Mesenchymal stem cell (in vitro differentiated cells and primary cell): ENCODE results near the gene FADD.
A peak's percentile ranks its signal among the peaks of the same experiment; 100 is the strongest.

Experiments
- DNase-seq: peaks from one replicate; pipeline ENCODE4 v3.0.0-alpha.2; 2013
- H2AFZ ChIP-seq: one replicate; pipeline ENCODE4 v1.6.1; 2013; ENCODE audit warnings: low read depth, mild to moderate bottlenecking, control low read depth, inconsistent platforms, low read length, moderate library complexity
- H2AK5ac ChIP-seq: 2 replicates; pipeline ENCODE4 v1.6.1; 2013; ENCODE audit warnings: low read length, moderate library complexity, mild to moderate bottlenecking, inconsistent platforms; ENCODE audit not compliant: severe bottlenecking
- H2BK120ac ChIP-seq: one replicate; pipeline ENCODE4 v1.6.1; 2013; ENCODE audit warnings: low read depth, mild to moderate bottlenecking, inconsistent platforms, low read length, moderate library complexity
- H2BK12ac ChIP-seq, 2 experiments: one replicate each; pipeline ENCODE4 v1.6.1; 2013; ENCODE audit warnings: inconsistent platforms in 2 of 2, low read length in 2 of 2, mild to moderate bottlenecking in 2 of 2, moderate library complexity in 2 of 2, control low read depth in 1 of 2
- H2BK15ac ChIP-seq: one replicate; pipeline ENCODE4 v1.6.1; 2013; ENCODE audit warnings: mild to moderate bottlenecking, low read depth, inconsistent platforms; ENCODE audit not compliant: poor library complexity, severe bottlenecking
- H2BK5ac ChIP-seq: 2 replicates; pipeline ENCODE4 v1.6.1; 2013; ENCODE audit warnings: low read depth, mild to moderate bottlenecking, low read length, control low read depth, inconsistent platforms; ENCODE audit not compliant: poor library complexity, severe bottlenecking
- H3K14ac ChIP-seq, 2 experiments: one replicate each; pipeline ENCODE4 v1.6.1; 2013; ENCODE audit warnings: inconsistent platforms in 2 of 2, low read length in 2 of 2, control low read depth in 1 of 2, mild to moderate bottlenecking in 1 of 2, moderate library complexity in 1 of 2
- H3K18ac ChIP-seq, 2 experiments: one replicate each; pipeline ENCODE4 v1.6.1; 2013; ENCODE audit warnings: inconsistent platforms in 2 of 2, low read length in 2 of 2, control low read depth in 1 of 2, low read depth in 1 of 2, mild to moderate bottlenecking in 1 of 2
- H3K23ac ChIP-seq, 2 experiments: one replicate each; pipeline ENCODE4 v1.6.1; 2013; ENCODE audit warnings: inconsistent platforms in 2 of 2, low read length in 2 of 2, mild to moderate bottlenecking in 2 of 2, moderate library complexity in 2 of 2, control low read depth in 1 of 2
- H3K27ac ChIP-seq: 2 replicates; pipeline ENCODE4 v1.5.1; 2013; ENCODE audit warnings: mild to moderate bottlenecking, moderate library complexity, low read length, control low read depth, inconsistent platforms; ENCODE audit not compliant: poor library complexity, severe bottlenecking
- H3K27me3 ChIP-seq, 2 experiments: 2 replicates each; pipeline versions ENCODE4 v1.6.1 to v1.7.0; 2013; ENCODE audit warnings: low read length in 2 of 2, mild to moderate bottlenecking in 2 of 2, moderate library complexity in 2 of 2, control low read depth in 1 of 2, inconsistent platforms in 1 of 2; ENCODE audit not compliant: control insufficient read depth in 1 of 2, insufficient read depth in 1 of 2
- H3K36me3 ChIP-seq, 2 experiments: 2 replicates each; pipeline versions ENCODE4 v1.6.1 to v1.7.0; 2013; ENCODE audit warnings: low read length in 2 of 2, control low read depth in 1 of 2, inconsistent platforms in 1 of 2, low read depth in 1 of 2, mild to moderate bottlenecking in 1 of 2; ENCODE audit not compliant: insufficient read depth in 2 of 2, control insufficient read depth in 1 of 2
- H3K4ac ChIP-seq, 2 experiments: one replicate each; pipeline ENCODE4 v1.6.1; 2013; ENCODE audit warnings: inconsistent platforms in 2 of 2, low read length in 2 of 2, mild to moderate bottlenecking in 2 of 2, moderate library complexity in 2 of 2, control low read depth in 1 of 2, low read depth in 1 of 2
- H3K4me1 ChIP-seq: 2 replicates; pipeline ENCODE4 v1.6.1; 2013; ENCODE audit warnings: low read depth, low read length, control low read depth; ENCODE audit not compliant: control insufficient read depth, insufficient read depth
- H3K4me2 ChIP-seq: 2 replicates; pipeline ENCODE4 v1.6.1; 2013; ENCODE audit warnings: low read length, mild to moderate bottlenecking, inconsistent platforms; ENCODE audit not compliant: poor library complexity, severe bottlenecking
- H3K4me3 ChIP-seq, 2 experiments: 2 replicates each; pipeline versions ENCODE4 v1.5.1 to v1.7.0; 2013; ENCODE audit warnings: low read length in 2 of 2, mild to moderate bottlenecking in 2 of 2, control low read depth in 1 of 2, low read depth in 1 of 2; ENCODE audit not compliant: insufficient read depth in 1 of 2
- H3K79me1 ChIP-seq: replicated peaks from 2 replicates; pipeline ENCODE4 v1.6.1; 2013; ENCODE audit warnings: mild to moderate bottlenecking, control low read depth, low read length, inconsistent platforms; ENCODE audit not compliant: poor library complexity, severe bottlenecking
- H3K9ac ChIP-seq: 2 replicates; pipeline ENCODE4 v1.7.0; 2013; ENCODE audit warnings: mild to moderate bottlenecking, low read length, moderate library complexity
- H3K9me3 ChIP-seq: 2 replicates; pipeline ENCODE4 v1.7.0; 2013; ENCODE audit warnings: mild to moderate bottlenecking, low read length; ENCODE audit not compliant: control insufficient read depth
- H4K8ac ChIP-seq: one replicate; pipeline ENCODE4 v1.6.1; 2013; ENCODE audit warnings: inconsistent platforms, mild to moderate bottlenecking, low read length, moderate library complexity
- H4K91ac ChIP-seq: one replicate; pipeline ENCODE4 v1.6.1; 2013; ENCODE audit warnings: mild to moderate bottlenecking, low read length, inconsistent platforms
- WGBS: methylation state at CpG from one replicate; pipeline ENCODE4 v1.1.7; 2013; ENCODE audit warnings: mixed read lengths; 5-methylcytosine and 5-hydroxymethylcytosine counted together

The FADD gene

DNA sequence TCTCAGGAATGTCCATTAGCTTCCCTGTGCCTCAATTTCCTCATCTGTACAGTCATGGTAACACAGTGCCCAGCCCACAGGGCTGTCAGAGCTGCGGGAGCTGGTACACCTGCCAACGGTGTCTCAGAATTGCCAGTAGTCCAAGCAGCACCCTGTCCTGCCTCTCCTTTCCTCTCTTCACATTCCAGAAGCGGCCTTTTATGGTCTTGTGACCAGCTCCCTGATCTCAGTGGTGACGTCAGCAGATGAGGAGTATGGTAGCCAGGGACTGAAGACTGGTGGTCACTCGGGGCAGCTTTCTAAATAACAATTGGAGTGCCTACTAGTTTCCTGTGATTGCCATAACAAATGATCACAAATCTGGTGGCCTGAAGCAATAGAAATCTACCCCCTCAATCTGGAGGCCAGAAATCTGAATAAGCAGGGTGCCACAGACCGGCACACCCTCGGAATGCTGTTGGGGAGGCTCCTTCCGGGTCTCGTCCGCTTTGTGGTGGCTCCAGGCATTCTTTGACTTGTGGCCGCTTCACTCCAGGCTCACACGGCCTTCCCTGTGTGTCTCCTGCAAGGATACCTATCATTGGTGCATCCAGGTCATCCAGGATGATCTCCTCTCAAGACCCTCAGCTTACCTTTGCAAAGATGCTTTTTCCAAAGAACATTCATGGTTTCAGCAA is 2.1 kb downstream of the FADD start:
- peak overlapping the region in 1 of 2 experiments; percentile 73 for H3K14ac ChIP-seq
- H2BK15ac ChIP-seq: no peak overlapping the region
- peak overlapping the region; percentile 24 to 69 for H3K18ac ChIP-seq
- peaks cover 0 to 3% of the 10 kb centered on the region in 2 experiments for H3K27me3 ChIP-seq
- H3K4ac ChIP-seq: no peak overlapping the region
- H3K4me1 ChIP-seq: peaks cover 43% of the 10 kb centered on the region
- WGBS: 91% methylated on average over 12 of the region's 12 CpGs
- H2BK5ac ChIP-seq: no peak overlapping the region
- no peak overlapping the region for H4K91ac ChIP-seq
- H4K8ac ChIP-seq: peak overlapping the region; percentile 4
- peak overlapping the region in 1 of 2 experiments; percentile 88 for H3K4me3 ChIP-seq
- H3K27ac ChIP-seq: peak overlapping the region; percentile 86
- no peak overlapping the region for H3K23ac ChIP-seq
- H3K79me1 ChIP-seq: peaks cover 17% of the 10 kb centered on the region
- H3K36me3 ChIP-seq: peaks cover 46 to 47% of the 10 kb centered on the region in 2 experiments
- H2AK5ac ChIP-seq: peak overlapping the region; percentile 85
- H2AFZ ChIP-seq: no peak overlapping the region
- peak; percentile 39 for DNase-seq
- H3K9ac ChIP-seq: peak overlapping the region; percentile 94
- peak overlapping the region; percentile 74 for H3K4me2 ChIP-seq
- H2BK120ac ChIP-seq: no peak overlapping the region
- no peaks in the 10 kb centered on the region for H3K9me3 ChIP-seq
- peak overlapping the region in 1 of 2 experiments; percentile 45 for H2BK12ac ChIP-seq

DNA sequence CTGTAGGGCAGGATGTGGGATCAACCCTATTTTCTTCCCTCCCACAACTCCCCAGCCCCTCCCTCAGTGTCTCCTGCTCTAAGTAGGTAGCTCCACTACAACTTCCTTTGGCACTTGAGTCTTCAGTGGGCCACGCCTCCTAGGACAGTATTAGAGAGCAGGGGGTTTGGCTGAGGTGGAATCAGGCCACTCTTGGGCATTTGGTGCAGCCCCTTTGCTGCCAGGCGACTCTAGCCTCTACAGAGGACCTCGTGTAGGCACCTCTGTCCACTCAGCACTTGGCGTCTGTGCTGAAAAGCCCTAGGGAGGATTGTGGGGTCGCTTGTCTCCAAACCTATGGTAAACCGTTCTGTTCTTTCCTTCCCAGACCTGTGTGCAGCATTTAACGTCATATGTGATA is 2.7 kb downstream of the FADD start:
- H2BK5ac ChIP-seq: no peak overlapping the region

DNA sequence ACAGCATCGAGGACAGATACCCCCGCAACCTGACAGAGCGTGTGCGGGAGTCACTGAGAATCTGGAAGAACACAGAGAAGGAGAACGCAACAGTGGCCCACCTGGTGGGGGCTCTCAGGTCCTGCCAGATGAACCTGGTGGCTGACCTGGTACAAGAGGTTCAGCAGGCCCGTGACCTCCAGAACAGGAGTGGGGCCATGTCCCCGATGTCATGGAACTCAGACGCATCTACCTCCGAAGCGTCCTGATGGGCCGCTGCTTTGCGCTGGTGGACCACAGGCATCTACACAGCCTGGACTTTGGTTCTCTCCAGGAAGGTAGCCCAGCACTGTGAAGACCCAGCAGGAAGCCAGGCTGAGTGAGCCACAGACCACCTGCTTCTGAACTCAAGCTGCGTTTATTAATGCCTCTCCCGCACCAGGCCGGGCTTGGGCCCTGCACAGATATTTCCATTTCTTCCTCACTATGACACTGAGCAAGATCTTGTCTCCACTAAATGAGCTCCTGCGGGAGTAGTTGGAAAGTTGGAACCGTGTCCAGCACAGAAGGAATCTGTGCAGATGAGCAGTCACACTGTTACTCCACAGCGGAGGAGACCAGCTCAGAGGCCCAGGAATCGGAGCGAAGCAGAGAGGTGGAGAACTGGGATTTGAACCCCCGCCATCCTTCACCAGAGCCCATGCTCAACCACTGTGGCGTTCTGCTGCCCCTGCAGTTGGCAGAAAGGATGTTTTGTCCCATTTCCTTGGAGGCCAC is 3.3 kb downstream of the FADD start:
- no peak overlapping the region for H2BK12ac ChIP-seq
- no peak overlapping the region for H2AK5ac ChIP-seq
- H2AFZ ChIP-seq: no peak overlapping the region
- no peak overlapping the region for H3K4ac ChIP-seq
- H3K4me1 ChIP-seq: peaks cover 47% of the 10 kb centered on the region
- no peak overlapping the region for H3K14ac ChIP-seq
- H3K4me2 ChIP-seq: no peak overlapping the region
- peaks cover 17% of the 10 kb centered on the region for H3K79me1 ChIP-seq
- H3K36me3 ChIP-seq: peaks cover 46 to 47% of the 10 kb centered on the region in 2 experiments
- no peak overlapping the region for H3K9ac ChIP-seq
- no peak overlapping the region for H4K91ac ChIP-seq
- no peak overlapping the region for H3K18ac ChIP-seq
- H3K27ac ChIP-seq: no peak overlapping the region
- no peaks in the 10 kb centered on the region for H3K27me3 ChIP-seq
- DNase-seq: no peak
- H3K4me3 ChIP-seq: no peak overlapping the region
- H2BK120ac ChIP-seq: no peak overlapping the region
- 98% methylated on average over 19 of the region's 22 CpGs for WGBS
- H3K23ac ChIP-seq: no peak overlapping the region
- H3K9me3 ChIP-seq: no peaks in the 10 kb centered on the region
- no peak overlapping the region for H4K8ac ChIP-seq
- H2BK5ac ChIP-seq: no peak overlapping the region
- H2BK15ac ChIP-seq: no peak overlapping the region

More for the DNA sequence above, 2.7 kb downstream of the FADD start:
- no peak overlapping the region for H2AK5ac ChIP-seq
- peaks cover 46 to 47% of the 10 kb centered on the region in 2 experiments for H3K36me3 ChIP-seq
- WGBS: 95% methylated on average over 7 of the region's 7 CpGs
- H3K23ac ChIP-seq: no peak overlapping the region
- peak overlapping the region in 1 of 2 experiments; percentile 2 for H3K4me3 ChIP-seq
- no peak overlapping the region for H2BK15ac ChIP-seq
- peak overlapping the region in 1 of 2 experiments; percentile 15 for H2BK12ac ChIP-seq
- H3K9ac ChIP-seq: peak overlapping the region; percentile 94
- H3K27ac ChIP-seq: no peak overlapping the region
- no peaks in the 10 kb centered on the region for H3K9me3 ChIP-seq
- H3K14ac ChIP-seq: no peak overlapping the region
- no peak overlapping the region for H3K4me2 ChIP-seq
- DNase-seq: no peak
- H4K91ac ChIP-seq: no peak overlapping the region
- H2AFZ ChIP-seq: no peak overlapping the region
- no peak overlapping the region for H2BK120ac ChIP-seq
- no peaks in the 10 kb centered on the region for H3K27me3 ChIP-seq
- peaks cover 17% of the 10 kb centered on the region for H3K79me1 ChIP-seq
- no peak overlapping the region for H4K8ac ChIP-seq
- H3K18ac ChIP-seq: no peak overlapping the region
- H3K4ac ChIP-seq: no peak overlapping the region
- peaks cover 47% of the 10 kb centered on the region for H3K4me1 ChIP-seq

DNA sequence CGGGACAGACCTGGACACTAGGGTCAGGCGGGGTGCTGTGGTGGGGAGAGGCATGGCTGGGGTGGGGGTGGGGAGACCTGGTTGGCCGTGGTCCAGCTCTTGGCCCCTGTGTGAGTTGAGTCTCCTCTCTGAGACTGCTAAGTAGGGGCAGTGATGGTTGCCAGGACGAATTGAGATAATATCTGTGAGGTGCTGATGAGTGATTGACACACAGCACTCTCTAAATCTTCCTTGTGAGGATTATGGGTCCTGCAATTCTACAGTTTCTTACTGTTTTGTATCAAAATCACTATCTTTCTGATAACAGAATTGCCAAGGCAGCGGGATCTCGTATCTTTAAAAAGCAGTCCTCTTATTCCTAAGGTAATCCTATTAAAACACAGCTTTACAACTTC is 3.9 kb downstream of the FADD start:
- H2AFZ ChIP-seq: no peak overlapping the region
- no peak overlapping the region for H2BK15ac ChIP-seq
- no peak for DNase-seq
- H2BK12ac ChIP-seq: no peak overlapping the region
- peaks cover 17% of the 10 kb centered on the region for H3K79me1 ChIP-seq
- no peaks in the 10 kb centered on the region for H3K27me3 ChIP-seq
- H3K4me1 ChIP-seq: peaks cover 48% of the 10 kb centered on the region
- no peak overlapping the region for H4K91ac ChIP-seq
- H2AK5ac ChIP-seq: no peak overlapping the region
- no peak overlapping the region for H3K18ac ChIP-seq
- no peak overlapping the region for H2BK120ac ChIP-seq
- H3K36me3 ChIP-seq: peaks cover 46 to 47% of the 10 kb centered on the region in 2 experiments
- no peak overlapping the region for H3K23ac ChIP-seq
- H3K9ac ChIP-seq: no peak overlapping the region
- no peak overlapping the region for H4K8ac ChIP-seq
- H3K27ac ChIP-seq: no peak overlapping the region
- H3K4ac ChIP-seq: no peak overlapping the region
- no peak overlapping the region for H2BK5ac ChIP-seq
- no peaks in the 10 kb centered on the region for H3K9me3 ChIP-seq
- WGBS: 92% methylated on average over 4 of the region's 6 CpGs
- H3K4me3 ChIP-seq: no peak overlapping the region
- H3K14ac ChIP-seq: no peak overlapping the region
- no peak overlapping the region for H3K4me2 ChIP-seq
